CD14-positive monocyte (primary cell): Measurements from ENCODE around the gene CLECL1. TPM values are rescaled to one million over a fixed set of nuclear protein-coding genes. Genes with fewer than 3 reads are reported as not detected.
A peak's percentile ranks its signal among the peaks of the same experiment; 100 is the strongest.

Experiments
- DNase-seq, 3 donors: peaks; one replicate each; pipeline ENCODE4 v3.0.0-alpha.2; 2011 to 2022
- H2AFZ ChIP-seq: 2 replicates; pipeline ENCODE4 v1.6.0; 2012; ENCODE audit warnings: mild to moderate bottlenecking, low read depth, low read length, inconsistent platforms; ENCODE audit not compliant: insufficient read depth, poor library complexity, severe bottlenecking
- H3K27ac ChIP-seq, 2 donors: 1 replicate in 1 of 2; 2 replicates in 1 of 2; pipeline ENCODE4 v1.5.1; 2012 to 2013; ENCODE audit warnings: low read length in 2 of 2, control low read depth in 1 of 2, inconsistent platforms in 1 of 2, low read depth in 1 of 2, mild to moderate bottlenecking in 1 of 2
- H3K27me3 ChIP-seq, 2 donors: one replicate each; pipeline versions ENCODE4 v1.6.0 to v1.6.1; 2011 to 2013; ENCODE audit warnings: low read length in 2 of 2; ENCODE audit not compliant: control insufficient read depth in 2 of 2, insufficient read depth in 2 of 2
- H3K36me3 ChIP-seq, 2 donors: replicated peaks in 1 of 2; 1 replicate in 1 of 2; 2 replicates in 1 of 2; pipeline versions ENCODE4 v1.5.1 to v1.6.1; 2012 to 2013; ENCODE audit warnings: low read length in 2 of 2, control low read depth in 1 of 2, inconsistent platforms in 1 of 2, mild to moderate bottlenecking in 1 of 2; ENCODE audit not compliant: insufficient read depth in 2 of 2, control insufficient read depth in 1 of 2
- H3K4me1 ChIP-seq, 2 donors: 1 replicate in 1 of 2; 2 replicates in 1 of 2; pipeline versions ENCODE4 v1.5.1 to v1.6.1; 2012 to 2013; ENCODE audit warnings: low read length in 2 of 2, control low read depth in 1 of 2, inconsistent platforms in 1 of 2, mild to moderate bottlenecking in 1 of 2, moderate library complexity in 1 of 2; ENCODE audit not compliant: insufficient read depth in 2 of 2, control insufficient read depth in 1 of 2
- H3K4me2 ChIP-seq: replicated peaks from 2 replicates; pipeline ENCODE3; 2012; ENCODE audit warnings: low read length, moderate library complexity, mild to moderate bottlenecking; ENCODE audit not compliant: poor library complexity, severe bottlenecking; ENCODE audit errors: extremely low read depth
- H3K4me3 ChIP-seq, 3 experiments: fragments of 200-600 bp in 1 of 3; sonication (generic) in 1 of 3; replicated peaks in 1 of 3; 1 replicate in 2 of 3; 2 replicates in 1 of 3; pipeline ENCODE4 v1.5.1; 2011 to 2013; ENCODE audit warnings: low read length in 3 of 3, mild to moderate bottlenecking in 3 of 3, control low read depth in 2 of 3, low read depth in 2 of 3, inconsistent platforms in 1 of 3, moderate library complexity in 1 of 3
- H3K79me2 ChIP-seq: 2 replicates; pipeline ENCODE4 v1.6.0; 2012; ENCODE audit warnings: mild to moderate bottlenecking, control low read depth, inconsistent platforms, low read length, moderate library complexity; ENCODE audit not compliant: insufficient read depth
- H3K9ac ChIP-seq: 2 replicates; pipeline ENCODE4 v1.6.0; 2017; ENCODE audit warnings: low read length, mild to moderate bottlenecking; ENCODE audit not compliant: insufficient read depth, poor library complexity, severe bottlenecking
- H3K9me3 ChIP-seq, 2 donors: replicated peaks in 1 of 2; 1 replicate in 1 of 2; 2 replicates in 1 of 2; pipeline versions ENCODE4 v1.5.1 to v1.6.1; 2012 to 2013; ENCODE audit warnings: low read length in 2 of 2, control low read depth in 1 of 2; ENCODE audit not compliant: control insufficient read depth in 1 of 2, insufficient read depth in 1 of 2
- H4K20me1 ChIP-seq: 2 replicates; pipeline ENCODE4 v1.6.0; 2012; ENCODE audit warnings: mild to moderate bottlenecking, low read length, control low read depth, moderate library complexity; ENCODE audit not compliant: insufficient read depth
- H3K27ac Mint-ChIP-seq, 7 donors: one replicate each; pipeline ENCODE4 v1.8.0; 2020; ENCODE audit warnings: mild to moderate bottlenecking in 7 of 7, mixed read lengths in 7 of 7, moderate library complexity in 6 of 7, inconsistent platforms in 2 of 7
- H3K27me3 Mint-ChIP-seq, 3 donors: one replicate each; pipeline ENCODE4 v1.8.0; 2021 to 2022; ENCODE audit warnings: low read depth in 3 of 3, mild to moderate bottlenecking in 3 of 3, mixed read lengths in 3 of 3, moderate library complexity in 3 of 3, inconsistent platforms in 1 of 3
- H3K36me3 Mint-ChIP-seq, 2 donors: one replicate each; pipeline ENCODE4 v1.8.0; 2020; ENCODE audit warnings: mixed read lengths in 2 of 2, inconsistent platforms in 1 of 2, mild to moderate bottlenecking in 1 of 2
- H3K4me1 Mint-ChIP-seq: one replicate; pipeline ENCODE4 v1.8.0; 2020; ENCODE audit warnings: mild to moderate bottlenecking, mixed read lengths
- H3K4me3 Mint-ChIP-seq, 2 donors: one replicate each; pipeline ENCODE4 v1.8.0; 2020; ENCODE audit warnings: mild to moderate bottlenecking in 2 of 2, mixed read lengths in 2 of 2, moderate library complexity in 1 of 2
- H3K9me3 Mint-ChIP-seq, 7 donors: one replicate each; pipeline ENCODE4 v1.8.0; 2020 to 2022; ENCODE audit warnings: mixed read lengths in 7 of 7, mild to moderate bottlenecking in 6 of 7, moderate library complexity in 6 of 7, inconsistent platforms in 2 of 7
- CTCF ChIP-seq: fragments of 200-600 bp; IDR thresholded peaks from one replicate; pipeline ENCODE4 v1.8.0; 2022; ENCODE audit warnings: antibody characterized with exemption, mild to moderate bottlenecking
- WGBS: methylation state at CpG from one replicate; pipeline ENCODE4 v1.1.5; 2013; ENCODE audit warnings: missing lambda C conversion rate; ENCODE audit not compliant: insufficient coverage; 5-methylcytosine and 5-hydroxymethylcytosine counted together
- intact Hi-C, 2 donors: fragments of 100-400 bp; cut with micrococcal nuclease; formaldehyde crosslinking; loops; one replicate each; pipeline versions ENCODE4 v1.15.0 to v1.15.1; 2023
- polyA plus RNA-seq, 3 donors: library from polyadenylated mRNA; depleted of rRNA in 1 of 3; unstranded in 2 of 3; stranded (reverse) in 1 of 3; fragments of 300-500 nt in 2 of 3; fragments of >200 nt in 1 of 3; fragmentation: Illumina TruSeq in 2 of 3; gene quantifications; 1 replicate in 2 of 3; 2 replicates in 1 of 3; pipeline ENCODE4 v1.2.3, GENCODE V29; 2012 to 2021

The CLECL1 gene
- polyA plus RNA-seq, 3 donors = 7.6 to 20.6 (median 11.4) TPM

- H3K27me3 Mint-ChIP-seq = peaks cover 2 to 9% (median 4%) of the 10 kb centered on the region in 3 donors
- H3K4me1 Mint-ChIP-seq = peaks cover 59% of the 10 kb centered on the region
- intact Hi-C loops = no loop called here
- H3K79me2 ChIP-seq = no peaks in the 10 kb centered on the region
- no peak for DNase-seq
- no peak overlapping the region for H3K4me2 ChIP-seq
- no peaks in the 10 kb centered on the region for H3K9me3 Mint-ChIP-seq
- H3K9ac ChIP-seq = no peak overlapping the region
- no peaks in the 10 kb centered on the region for H4K20me1 ChIP-seq
- no peaks in the 10 kb centered on the region for H3K36me3 ChIP-seq
- no peak for TF ChIP-seq CTCF
- peaks cover 32 to 53% of the 10 kb centered on the region in 2 donors for H3K4me1 ChIP-seq
- H3K27me3 ChIP-seq = no peaks in the 10 kb centered on the region
- peak overlapping the region in 5 of 7 donors; percentile 3 to 70 (median 21) for H3K27ac Mint-ChIP-seq
- no CpG with 5 or more reads among the region's 1 CpG for WGBS
- H3K9me3 ChIP-seq = no peaks in the 10 kb centered on the region
- peak overlapping the region; percentile 47 to 53 for H3K4me3 Mint-ChIP-seq
- H2AFZ ChIP-seq = no peak overlapping the region
- H3K4me3 ChIP-seq = peak overlapping the region in 1 of 3 experiments; percentile 13
- H3K27ac ChIP-seq = no peak overlapping the region
- H3K36me3 Mint-ChIP-seq = peaks cover 0 to 5% of the 10 kb centered on the region in 2 donors
These were observed 26.8 kb upstream of the CLECL1 start for GRCh38 chr12:9759694-9760093.

GRCh38 chr12:9758119-9758518, 25.2 kb upstream of the CLECL1 start:
- no peak for TF ChIP-seq CTCF
- H3K9me3 ChIP-seq = no peaks in the 10 kb centered on the region
- no peaks in the 10 kb centered on the region for H4K20me1 ChIP-seq
- Mint-ChIP-seq H3K4me1 (peaks cover 49% of the 10 kb centered on the region), H3K27ac (peak overlapping the region; percentile 88 to 95 (median 91)), H3K27me3 (peaks cover 1 to 9% (median 4%) of the 10 kb centered on the region in 3 donors), H3K4me3 (peak overlapping the region; percentile 82 to 89), H3K36me3 (peaks cover 0 to 5% of the 10 kb centered on the region in 2 donors), H3K9me3 (no peaks in the 10 kb centered on the region)
- H3K27ac ChIP-seq = peak overlapping the region in 1 of 2 donors; percentile 80
- H3K36me3 ChIP-seq = no peaks in the 10 kb centered on the region
- H3K4me2 ChIP-seq = peak overlapping the region; percentile 66
- no CpG with 5 or more reads among the region's 3 CpGs for WGBS
- DNase-seq = no peak
- H3K79me2 ChIP-seq = no peaks in the 10 kb centered on the region
- intact Hi-C loops = no loop called here
- peak overlapping the region; percentile 45 to 72 (median 64) for H3K4me3 ChIP-seq
- H3K27me3 ChIP-seq = no peaks in the 10 kb centered on the region
- peak overlapping the region; percentile 48 for H2AFZ ChIP-seq
- H3K4me1 ChIP-seq = peaks cover 30 to 38% of the 10 kb centered on the region in 2 donors
- H3K9ac ChIP-seq = peak overlapping the region; percentile 56
